NCI-H146 treated with DMSO at 0.1 percent for 48 hours (cell line): ENCODE data around the gene CACNA2D4.

ENCODE experiments used
- DNase-seq: peaks from one replicate; lab custom pipeline; 2025; ENCODE audit not compliant: unreplicated experiment; lab: John Stamatoyannopoulos, UW

CACNA2D4 gene

DNA sequence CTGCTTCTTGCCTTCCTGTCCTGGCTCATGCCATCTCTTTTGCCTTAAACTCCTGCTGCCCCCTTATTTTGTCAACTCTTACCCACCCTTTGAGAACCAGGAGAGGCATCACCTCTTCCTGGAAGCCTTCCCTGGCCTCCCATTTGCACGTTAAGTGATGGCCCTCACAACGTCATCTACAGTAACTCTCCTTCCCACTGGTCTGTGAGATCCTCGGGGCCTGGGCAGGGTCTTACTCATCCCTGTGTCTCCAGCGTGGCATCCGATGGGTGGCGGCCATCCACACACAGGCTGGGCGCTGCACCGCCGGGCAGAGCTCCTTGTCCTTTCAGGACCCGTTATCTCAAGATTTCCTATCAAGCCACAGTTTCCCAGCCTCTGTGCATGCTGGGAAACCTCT is 16.8 kb upstream of the CACNA2D4 start:
- no peak for DNase-seq

- no peak for DNase-seq
These were observed 16.4 kb upstream of the CACNA2D4 start for GRCh38 chr12:1934831-1935230.

GRCh38 chr12:1934068-1934467 is 15.6 kb upstream of the CACNA2D4 start:
- no peak for DNase-seq

DNA sequence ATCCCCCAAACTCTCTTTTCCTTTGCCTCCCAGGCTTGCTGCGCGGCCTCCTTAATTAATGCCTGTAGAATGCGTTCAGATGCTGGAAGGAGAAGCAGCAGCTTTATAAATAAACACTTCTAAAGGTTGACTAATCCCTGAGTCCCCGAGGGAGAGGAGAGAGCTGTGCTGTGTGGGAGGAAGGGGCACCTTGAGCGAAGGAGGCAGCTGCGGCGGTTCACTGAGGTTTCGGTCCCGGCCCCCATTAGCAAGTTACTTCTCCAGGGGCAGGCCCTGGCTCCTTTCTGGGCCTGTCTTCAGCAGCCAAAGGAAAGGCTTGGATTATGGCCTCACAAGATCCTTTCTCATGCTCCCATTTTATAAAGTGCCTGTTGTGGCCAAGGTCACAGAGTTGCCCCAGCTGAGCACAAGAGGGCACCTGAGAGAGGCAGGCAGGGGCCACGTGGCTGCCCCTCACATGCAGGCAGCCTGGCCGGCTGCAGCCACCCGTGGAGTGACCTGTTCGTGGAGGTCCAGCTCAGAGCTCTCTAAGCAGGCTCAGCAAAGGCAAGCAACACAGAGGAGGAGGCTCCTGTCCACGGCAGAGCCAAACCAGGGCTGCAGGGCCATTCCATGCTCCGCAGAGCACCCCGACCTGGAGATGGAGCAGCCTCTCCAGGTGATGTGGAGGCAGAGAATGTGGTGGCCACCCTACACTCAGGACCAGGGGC is 15.0 kb upstream of the CACNA2D4 start:
- no peak for DNase-seq

DNA sequence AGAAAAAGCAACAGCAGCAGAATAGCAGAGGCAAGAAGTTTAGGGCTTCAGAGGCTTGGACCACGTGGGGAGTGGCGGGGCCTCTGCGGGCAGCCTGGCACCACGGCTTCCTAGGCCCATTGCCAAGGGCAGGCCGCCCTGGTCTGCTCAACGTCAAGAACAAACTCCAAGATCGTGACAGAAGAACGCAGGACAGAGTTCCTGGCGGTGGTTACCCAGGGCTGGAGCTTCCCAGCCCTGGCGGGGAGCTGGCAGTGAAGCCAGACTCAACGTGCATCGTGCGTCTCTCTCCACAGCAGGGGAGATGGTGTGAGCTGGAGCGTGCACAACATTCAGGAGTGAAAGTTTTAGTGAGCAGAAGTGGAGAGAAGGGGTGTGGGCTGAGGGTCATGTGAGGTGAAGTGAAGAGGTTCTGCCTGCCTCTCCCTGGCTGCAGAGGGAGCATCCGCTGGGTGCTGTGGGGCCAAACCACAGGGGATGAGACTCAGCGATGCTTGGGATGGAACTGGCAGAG is 13.9 kb upstream of the CACNA2D4 start:
- DNase-seq = no peak

DNA sequence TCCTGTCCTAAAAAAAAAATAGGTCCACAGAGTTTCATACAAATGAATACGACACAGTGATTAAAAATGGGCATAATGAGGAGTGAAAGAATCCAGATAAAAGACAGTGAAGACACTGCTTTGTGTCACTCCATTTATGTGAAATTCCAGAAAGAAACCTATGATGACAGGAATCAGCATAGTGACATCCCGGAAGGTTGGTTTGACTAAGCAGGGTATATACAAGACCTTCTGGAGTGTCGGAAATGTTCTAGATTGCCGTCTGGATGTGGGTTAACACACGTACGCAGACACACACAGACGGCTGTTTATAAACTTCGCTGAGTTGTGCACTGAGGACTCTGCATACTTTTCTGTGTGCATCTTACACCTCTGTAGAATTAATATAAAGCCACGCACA is 13.2 kb upstream of the CACNA2D4 start:
- DNase-seq = no peak

DNA sequence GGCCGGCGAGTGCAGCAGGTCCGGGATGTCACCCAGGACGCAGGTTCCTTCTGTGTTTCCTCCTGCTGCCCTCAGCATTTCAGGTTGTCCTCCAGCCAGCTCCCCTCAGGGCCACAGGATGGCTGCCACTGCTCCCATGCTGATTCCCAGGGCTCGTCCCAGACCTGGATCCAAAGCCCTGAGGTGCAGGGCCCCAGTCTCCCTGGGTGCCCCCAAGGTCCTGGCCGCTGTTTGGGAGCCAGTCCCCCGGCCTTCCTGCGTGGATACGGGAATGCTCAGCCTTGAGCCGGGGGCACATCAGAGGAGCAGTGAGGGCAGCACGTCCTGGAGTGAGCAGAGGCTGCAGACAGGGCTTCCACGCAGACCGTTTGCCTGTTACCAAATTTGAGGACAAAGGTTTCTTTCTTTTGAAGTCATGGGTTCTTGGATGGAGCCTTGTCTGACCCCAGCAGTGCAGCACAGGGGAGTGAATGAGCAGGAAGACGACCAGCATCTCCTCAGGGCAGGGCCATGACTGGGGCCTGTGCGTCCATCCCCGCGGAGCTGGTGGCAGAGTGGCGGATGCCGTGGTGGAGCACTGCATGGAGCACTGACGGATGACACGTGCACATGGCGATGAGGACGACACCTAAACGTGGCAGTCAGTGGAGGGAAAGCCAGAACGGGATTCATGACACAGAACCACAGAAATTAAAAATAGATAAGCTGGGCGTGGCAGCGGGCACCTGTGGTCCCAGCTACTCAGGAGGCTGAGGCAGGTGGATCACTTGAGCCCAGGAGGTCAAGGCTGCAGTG is 12.5 kb upstream of the CACNA2D4 start:
- DNase-seq = no peak

DNA sequence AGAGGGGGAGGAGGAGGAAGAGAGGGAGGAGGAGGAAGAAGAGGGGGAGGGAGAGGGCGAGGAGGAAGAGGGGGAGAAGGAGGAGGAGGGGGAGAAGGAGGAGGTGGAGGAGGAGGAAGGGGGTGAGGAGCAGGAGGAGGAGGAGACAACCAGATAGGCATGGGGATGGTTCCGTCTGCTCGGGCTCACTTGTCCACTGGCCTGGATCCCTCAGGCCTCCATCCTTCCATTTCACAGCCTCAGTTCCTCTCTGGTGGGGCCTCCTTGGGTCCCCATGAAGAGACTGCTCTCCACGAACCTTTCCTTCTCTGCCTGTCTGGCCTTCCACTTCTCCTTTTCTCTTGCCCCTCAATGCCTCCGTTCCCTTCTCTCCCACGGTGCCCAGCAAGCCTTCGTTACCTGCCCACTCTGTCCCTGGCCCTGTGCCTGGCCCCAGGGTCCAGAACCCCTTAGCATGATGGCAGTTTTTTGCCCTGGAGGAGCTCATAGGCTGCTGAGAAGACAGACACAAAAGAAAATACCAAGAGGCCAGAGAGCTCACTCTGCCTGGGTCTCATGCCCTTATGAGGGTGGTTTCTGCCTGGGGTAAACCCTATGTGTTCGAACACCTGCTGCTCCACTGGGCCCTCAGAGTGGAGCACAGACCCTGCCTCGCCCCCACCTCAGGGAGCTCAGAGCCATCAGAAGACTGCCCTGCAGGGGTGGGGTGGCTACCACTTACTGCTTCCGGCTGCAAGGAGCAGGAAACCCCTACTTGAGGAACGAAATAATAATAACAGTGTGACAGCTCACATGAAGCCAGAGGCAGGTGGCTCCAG is 11.7 kb upstream of the CACNA2D4 start:
- no peak for DNase-seq

- no peak for DNase-seq
These were observed 11.0 kb upstream of the CACNA2D4 start for GRCh38 chr12:1929241-1929984.

- no peak for DNase-seq
These were observed 10.1 kb upstream of the CACNA2D4 start for GRCh38 chr12:1928439-1929121.

GRCh38 chr12:1927751-1928351 is 9.4 kb upstream of the CACNA2D4 start:
- no peak for DNase-seq

DNA sequence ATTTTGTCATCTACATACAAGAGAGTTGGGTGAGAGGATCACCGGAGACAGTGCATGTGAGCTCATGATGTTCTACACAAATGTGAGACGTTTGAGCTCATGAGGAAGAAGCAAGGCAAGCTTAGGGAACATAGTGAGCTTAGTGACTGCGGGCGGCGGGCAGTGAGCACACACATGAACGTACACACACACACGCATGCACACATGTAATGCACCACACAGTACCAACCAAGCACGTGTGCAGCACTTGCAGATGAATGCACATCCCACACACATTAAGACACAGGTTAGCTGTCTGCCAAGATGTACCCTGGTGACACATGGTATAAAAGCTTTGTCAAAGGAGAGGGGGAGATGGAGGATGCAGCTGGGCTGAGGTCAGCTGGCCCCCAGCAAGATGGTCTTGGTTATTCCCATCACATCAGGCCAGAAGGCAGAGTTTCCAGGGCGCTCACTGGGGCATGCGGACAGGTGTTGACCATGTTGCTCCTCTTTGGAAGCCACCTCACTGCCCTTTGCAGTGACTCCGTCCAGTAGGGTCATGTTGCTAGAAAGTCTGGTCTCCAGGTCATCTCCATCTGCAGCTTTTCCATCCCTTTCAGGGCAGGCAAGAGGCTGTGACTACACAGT is 8.7 kb upstream of the CACNA2D4 start:
- no peak for DNase-seq

GRCh38 chr12:1926251-1926657 is 7.8 kb upstream of the CACNA2D4 start:
- no peak for DNase-seq

- no peak for DNase-seq
These were observed 7.2 kb upstream of the CACNA2D4 start for GRCh38 chr12:1925684-1926006.

GRCh38 chr12:1924996-1925683 is 6.7 kb upstream of the CACNA2D4 start:
- DNase-seq = no peak

DNA sequence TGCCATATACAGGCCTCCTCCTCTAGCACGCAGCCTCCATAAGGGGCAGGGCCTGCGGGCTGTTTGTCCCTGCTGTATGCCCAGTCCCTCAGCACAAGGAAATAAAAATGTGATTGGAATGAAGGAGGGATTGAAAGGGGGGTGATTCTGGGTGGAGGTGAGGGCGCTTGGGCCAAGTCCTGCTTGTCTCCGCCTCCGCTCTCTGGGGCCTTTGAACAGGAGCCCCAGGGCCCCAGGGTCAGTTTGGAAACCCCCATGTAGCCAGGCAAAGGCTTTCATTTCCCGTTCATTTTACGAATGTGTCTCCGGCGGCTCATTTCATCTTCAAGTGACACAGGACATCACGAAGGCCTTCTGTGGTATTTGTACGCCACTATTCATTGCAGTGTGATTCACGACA is 4.5 kb upstream of the CACNA2D4 start:
- DNase-seq = no peak

GRCh38 chr12:1922075-1922709 is 3.7 kb upstream of the CACNA2D4 start:
- no peak for DNase-seq

DNA sequence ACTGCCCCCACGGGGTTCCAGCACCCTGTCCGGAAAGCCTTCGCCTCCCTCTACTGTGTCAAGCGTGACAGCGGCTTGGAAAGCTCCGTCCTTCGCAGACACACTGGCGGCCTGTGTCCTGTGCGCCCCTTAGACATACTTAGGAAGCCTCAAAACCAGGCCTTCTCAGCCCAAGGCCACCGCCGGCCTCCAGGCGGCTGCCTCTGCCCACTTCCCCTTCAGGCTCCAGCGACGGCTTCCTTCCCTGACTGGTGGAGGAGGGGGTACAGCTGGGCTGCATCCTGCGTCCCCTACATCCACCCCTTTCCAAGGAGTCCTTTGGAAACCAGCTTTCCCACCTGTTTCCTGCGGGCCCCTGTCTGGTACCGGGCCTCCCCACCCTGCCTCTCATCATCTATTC is 2.5 kb upstream of the CACNA2D4 start:
- no peak for DNase-seq
